GM19467 (cell line): ENCODE results near the gene RHCE.
"Not testable (repeated sequence)": the region's sequence is repeated elsewhere in the genome, so short reads cannot be mapped to it uniquely, and the experiment has no call there.

Experiments
- ATAC-seq: cut with Tn5 transposase; IDR thresholded peaks from one replicate; pipeline ENCODE4 v1.9.1; 2021; ENCODE audit warnings: mild to moderate bottlenecking, moderate library complexity; ENCODE audit not compliant: unreplicated experiment

RHCE gene

GRCh38 chr1:25402947-25403803 lies 17.4 kb downstream of the RHCE start:
- not testable (repeated sequence) for ATAC-seq

GRCh38 chr1:25398079-25398478 lies 22.5 kb downstream of the RHCE start:
- not testable (repeated sequence) for ATAC-seq

- not testable (repeated sequence) for ATAC-seq
Observed at GRCh38 chr1:25397549-25397948, 23.1 kb downstream of the RHCE start.

- no peak for ATAC-seq
Observed at GRCh38 chr1:25392841-25393240, 27.8 kb downstream of the RHCE start.

- not testable (repeated sequence) for ATAC-seq
Observed at GRCh38 chr1:25389721-25390120, 30.9 kb downstream of the RHCE start.

- ATAC-seq: not testable (repeated sequence)
Observed at GRCh38 chr1:25388691-25389090, 31.9 kb downstream of the RHCE start.

GRCh38 chr1:25387096-25387495 lies 33.5 kb downstream of the RHCE start:
- ATAC-seq: not testable (repeated sequence)

GRCh38 chr1:25383875-25384274 lies 36.8 kb downstream of the RHCE start:
- ATAC-seq: not testable (repeated sequence)

- ATAC-seq: not testable (repeated sequence)
Observed at GRCh38 chr1:25383090-25383489, 37.5 kb downstream of the RHCE start.

GRCh38 chr1:25382543-25382942 lies 38.1 kb downstream of the RHCE start:
- ATAC-seq: not testable (repeated sequence)

- not testable (repeated sequence) for ATAC-seq
Observed at GRCh38 chr1:25378367-25378766, 42.3 kb downstream of the RHCE start.

GRCh38 chr1:25371757-25372156 lies 48.9 kb downstream of the RHCE start:
- ATAC-seq: not testable (repeated sequence)

GRCh38 chr1:25369691-25370271 lies 50.8 kb downstream of the RHCE start:
- not testable (repeated sequence) for ATAC-seq

- no peak for ATAC-seq
Observed at GRCh38 chr1:25369241-25369640, 51.4 kb downstream of the RHCE start.

- not testable (repeated sequence) for ATAC-seq
Observed at GRCh38 chr1:25362634-25363559, 57.7 kb downstream of the RHCE start.

GRCh38 chr1:25361901-25362300 lies 58.7 kb downstream of the RHCE start:
- no peak for ATAC-seq

- ATAC-seq: no peak
Observed at GRCh38 chr1:25360596-25361581, 59.7 kb downstream of the RHCE start.

- no peak for ATAC-seq
Observed at GRCh38 chr1:25356848-25357247, 63.8 kb downstream of the RHCE start.

GRCh38 chr1:25356441-25356840 lies 64.2 kb downstream of the RHCE start:
- ATAC-seq: no peak

- ATAC-seq: no peak
Observed at GRCh38 chr1:25355841-25356395, 64.7 kb downstream of the RHCE start.
